ENCODE data around the gene PCBP3. TPM values are rescaled to one million over a fixed set of nuclear protein-coding genes. Genes with fewer than 3 reads are reported as not detected.

Gene PCBP3
- total RNA-seq, 1 experiment from 2014 or later, result 1.4 TPM

DNA sequence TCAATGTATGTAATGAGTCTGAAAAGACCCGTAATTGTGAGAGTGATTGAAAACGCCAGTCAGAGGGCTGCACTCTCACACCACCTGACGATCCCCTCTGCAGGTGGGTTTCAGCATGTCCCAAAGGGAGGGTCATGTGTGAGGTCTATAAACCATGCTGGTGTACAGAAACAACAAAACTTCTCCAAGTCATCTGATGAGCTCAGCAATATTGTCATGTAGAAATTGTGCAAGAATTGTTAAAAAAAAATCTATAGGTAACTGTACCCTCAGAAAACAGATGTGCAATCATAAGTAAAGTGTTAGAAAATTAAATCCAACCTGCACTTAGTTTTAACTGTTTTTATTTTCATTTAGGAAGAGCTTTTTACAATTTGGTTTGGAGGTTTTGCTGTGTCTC lies 152.5 kb downstream of the PCBP3 start:
- TF ChIP-seq, protein P1, sequence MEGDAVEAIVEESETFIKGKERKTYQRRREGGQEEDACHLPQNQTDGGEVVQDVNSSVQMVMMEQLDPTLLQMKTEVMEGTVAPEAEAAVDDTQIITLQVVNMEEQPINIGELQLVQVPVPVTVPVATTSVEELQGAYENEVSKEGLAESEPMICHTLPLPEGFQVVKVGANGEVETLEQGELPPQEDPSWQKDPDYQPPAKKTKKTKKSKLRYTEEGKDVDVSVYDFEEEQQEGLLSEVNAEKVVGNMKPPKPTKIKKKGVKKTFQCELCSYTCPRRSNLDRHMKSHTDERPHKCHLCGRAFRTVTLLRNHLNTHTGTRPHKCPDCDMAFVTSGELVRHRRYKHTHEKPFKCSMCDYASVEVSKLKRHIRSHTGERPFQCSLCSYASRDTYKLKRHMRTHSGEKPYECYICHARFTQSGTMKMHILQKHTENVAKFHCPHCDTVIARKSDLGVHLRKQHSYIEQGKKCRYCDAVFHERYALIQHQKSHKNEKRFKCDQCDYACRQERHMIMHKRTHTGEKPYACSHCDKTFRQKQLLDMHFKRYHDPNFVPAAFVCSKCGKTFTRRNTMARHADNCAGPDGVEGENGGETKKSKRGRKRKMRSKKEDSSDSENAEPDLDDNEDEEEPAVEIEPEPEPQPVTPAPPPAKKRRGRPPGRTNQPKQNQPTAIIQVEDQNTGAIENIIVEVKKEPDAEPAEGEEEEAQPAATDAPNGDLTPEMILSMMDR (IDR thresholded peaks at IDR 0.05; ENCODE audit: unreplicated experiment), result no peak
- DNase-seq, result no peak
- no peak overlapping the region for H3K27ac Mint-ChIP-seq (ENCODE audit: unreplicated experiment)
- intact Hi-C loops (cut with micrococcal nuclease; ENCODE audit: unreplicated experiment), result no loop called here
- CTCF ChIA-PET, result no interaction called here
- H3K4me1 Mint-ChIP-seq (ENCODE audit: low read depth, unreplicated experiment), result no peaks in the 10 kb centered on the region
- BruUV-seq (replicated peaks), result no TSS peak
- no peak overlapping the region for H3K4me3 Mint-ChIP-seq (ENCODE audit: low read depth, unreplicated experiment)
- H3K36me3 Mint-ChIP-seq (ENCODE audit: insufficient read depth, unreplicated experiment), result no peaks in the 10 kb centered on the region
- peaks cover 57% of the 10 kb centered on the region for H3K27me3 Mint-ChIP-seq (ENCODE audit: unreplicated experiment)
- H3K9me3 Mint-ChIP-seq (ENCODE audit: low read depth, unreplicated experiment), result no peaks in the 10 kb centered on the region

DNA sequence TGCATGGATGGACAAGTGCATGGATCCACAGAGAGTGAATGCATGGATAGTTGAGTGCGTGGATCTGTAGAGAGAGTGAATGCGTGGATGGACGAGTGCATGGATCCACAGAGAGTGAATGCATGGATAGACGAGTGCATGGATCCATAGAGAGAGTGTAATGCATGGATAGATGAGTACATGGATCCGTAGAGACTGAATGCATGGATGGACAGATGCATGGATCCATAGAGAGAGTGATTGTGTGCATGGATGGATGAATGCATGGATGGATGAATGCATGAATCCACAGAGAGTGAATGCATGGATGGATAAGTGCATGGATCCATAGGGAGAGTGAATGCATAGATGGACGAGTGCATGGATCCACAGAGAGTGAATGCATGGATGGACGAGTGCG lies 153.8 kb downstream of the PCBP3 start:
- H3K27me3 Mint-ChIP-seq (ENCODE audit: unreplicated experiment), result peaks cover 57% of the 10 kb centered on the region
- H3K36me3 Mint-ChIP-seq (ENCODE audit: insufficient read depth, unreplicated experiment), result peaks cover 2% of the 10 kb centered on the region
- H3K4me1 Mint-ChIP-seq (ENCODE audit: low read depth, unreplicated experiment), result no peaks in the 10 kb centered on the region
- H3K27ac Mint-ChIP-seq (ENCODE audit: unreplicated experiment), result no peak overlapping the region
- no peak overlapping the region for H3K4me3 Mint-ChIP-seq (ENCODE audit: low read depth, unreplicated experiment)
- CTCF ChIA-PET, result no interaction called here
- H3K9me3 Mint-ChIP-seq (ENCODE audit: low read depth, unreplicated experiment), result no peaks in the 10 kb centered on the region
- intact Hi-C loops (cut with micrococcal nuclease; ENCODE audit: unreplicated experiment), result no loop called here
- TF ChIP-seq, protein P1 (IDR thresholded peaks at IDR 0.05; ENCODE audit: unreplicated experiment), result no peak
- no TSS peak for BruUV-seq (replicated peaks)
- DNase-seq, result no peak

DNA sequence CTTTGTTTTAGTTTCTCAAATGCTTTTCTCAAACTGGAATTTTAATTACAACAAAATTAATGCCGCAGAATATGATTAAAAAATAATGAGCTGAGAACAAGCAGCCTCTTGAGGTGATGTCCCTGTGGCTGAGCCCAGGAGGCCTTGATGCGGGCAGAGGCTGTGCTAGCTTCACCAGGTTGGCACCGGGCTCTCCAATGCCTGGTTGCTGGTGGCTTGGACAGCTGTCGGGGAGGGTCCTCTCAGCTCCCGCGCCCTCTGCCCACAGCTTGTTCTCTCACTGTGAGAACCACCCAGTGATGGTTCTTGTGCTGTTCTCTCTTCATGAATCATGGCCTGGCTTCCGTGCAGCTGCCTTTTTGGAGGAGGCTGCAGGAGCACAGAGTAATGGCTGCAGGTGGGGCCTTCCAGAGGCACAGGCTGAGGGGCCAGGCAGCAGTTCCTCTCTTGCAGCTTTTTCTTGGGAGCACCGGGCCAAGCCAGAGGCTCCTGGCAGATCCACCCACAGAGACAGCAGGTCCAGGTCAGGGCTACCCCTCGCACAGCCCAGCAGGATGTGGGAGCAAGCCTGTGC lies 156.3 kb downstream of the PCBP3 start:
- TF ChIP-seq, protein P1 (IDR thresholded peaks at IDR 0.05; ENCODE audit: unreplicated experiment), result no peak
- Mint-ChIP-seq H3K4me3 (ENCODE audit: low read depth, unreplicated experiment) (no peak overlapping the region), H3K36me3 (ENCODE audit: insufficient read depth, unreplicated experiment) (peaks cover 5% of the 10 kb centered on the region), H3K27me3 (ENCODE audit: unreplicated experiment) (peaks cover 43% of the 10 kb centered on the region), H3K4me1 (ENCODE audit: low read depth, unreplicated experiment) (no peaks in the 10 kb centered on the region), H3K9me3 (ENCODE audit: low read depth, unreplicated experiment) (no peaks in the 10 kb centered on the region), H3K27ac (ENCODE audit: unreplicated experiment) (no peak overlapping the region)
- intact Hi-C loops (cut with micrococcal nuclease; ENCODE audit: unreplicated experiment), result no loop called here
- DNase-seq, result no peak
- no TSS peak for BruUV-seq (replicated peaks)
- CTCF ChIA-PET, result no interaction called here

GRCh38 chr21:45800339-45801080 lies 157.0 kb downstream of the PCBP3 start:
- no peak overlapping the region for H3K4me3 Mint-ChIP-seq (ENCODE audit: low read depth, unreplicated experiment)
- H3K36me3 Mint-ChIP-seq (ENCODE audit: insufficient read depth, unreplicated experiment), result peaks cover 5% of the 10 kb centered on the region
- H3K9me3 Mint-ChIP-seq (ENCODE audit: low read depth, unreplicated experiment), result no peaks in the 10 kb centered on the region
- CTCF ChIA-PET, result no interaction called here
- no peaks in the 10 kb centered on the region for H3K4me1 Mint-ChIP-seq (ENCODE audit: low read depth, unreplicated experiment)
- DNase-seq, result no peak
- no peak overlapping the region for H3K27ac Mint-ChIP-seq (ENCODE audit: unreplicated experiment)
- H3K27me3 Mint-ChIP-seq (ENCODE audit: unreplicated experiment), result peaks cover 36% of the 10 kb centered on the region
- TF ChIP-seq, protein P1 (IDR thresholded peaks at IDR 0.05; ENCODE audit: unreplicated experiment), result no peak
- no TSS peak for BruUV-seq (replicated peaks)
- intact Hi-C loops (cut with micrococcal nuclease; ENCODE audit: unreplicated experiment), result no loop called here
